GM23338 (cell line): ENCODE data around the gene VAV3. TPM values are rescaled to one million over a fixed set of nuclear protein-coding genes. Genes with fewer than 3 reads are reported as not detected.

Experiments
- ATAC-seq: fragments of 200-7000 bp; cut with Tn5 transposase; 3 replicates; pipeline ENCODE4 v1.9.1; 2020
- DNase-seq: peaks from one replicate; pipeline ENCODE4 v3.0.0-alpha.2; 2015; ENCODE audit warnings: low spot score
- H2AFZ ChIP-seq: fragments of 200-600 bp; sonication (generic); 2 replicates; pipeline ENCODE4 v1.8.0; 2016; ENCODE audit warnings: antibody characterized with exemption, mild to moderate bottlenecking, moderate library complexity
- H3F3A ChIP-seq: fragments of 200-600 bp; sonication (generic); replicated peaks from 2 replicates; pipeline ENCODE4 v1.8.0; 2017; ENCODE audit warnings: antibody characterized with exemption, mixed run types, low read depth
- H3K27ac ChIP-seq: fragments of 200-600 bp; sonication (generic); 2 replicates; pipeline ENCODE4 v1.6.1; 2016; ENCODE audit warnings: low read depth
- H3K27me3 ChIP-seq: fragments of 200-600 bp; sonication (generic); 2 replicates; pipeline ENCODE4 v1.8.0; 2016; ENCODE audit warnings: mild to moderate bottlenecking, mixed run types, moderate library complexity; ENCODE audit not compliant: insufficient read depth
- H3K36me3 ChIP-seq: fragments of 200-600 bp; sonication (generic); 2 replicates; pipeline ENCODE4 v1.8.0; 2016; ENCODE audit warnings: mild to moderate bottlenecking; ENCODE audit not compliant: insufficient read depth
- H3K4me1 ChIP-seq: fragments of 200-600 bp; sonication (generic); 2 replicates; pipeline ENCODE4 v1.8.0; 2016; ENCODE audit warnings: mild to moderate bottlenecking, moderate library complexity; ENCODE audit not compliant: insufficient read depth
- H3K4me2 ChIP-seq: fragments of 200-600 bp; sonication (generic); 2 replicates; pipeline ENCODE4 v1.7.1; 2017; ENCODE audit warnings: mixed run types
- H3K4me3 ChIP-seq: fragments of 200-600 bp; sonication (generic); 2 replicates; pipeline ENCODE4 v1.6.1; 2016; ENCODE audit warnings: mixed run types
- H3K79me2 ChIP-seq: fragments of 200-600 bp; sonication (generic); replicated peaks from 2 replicates; pipeline ENCODE4 v1.8.0; 2017; ENCODE audit warnings: mild to moderate bottlenecking; ENCODE audit not compliant: insufficient read depth
- H3K9me2 ChIP-seq: fragments of 200-600 bp; sonication (generic); 2 replicates; pipeline ENCODE4 v1.8.0; 2017; ENCODE audit not compliant: insufficient read depth
- H4K20me1 ChIP-seq: fragments of 200-600 bp; sonication (generic); replicated peaks from 2 replicates; pipeline ENCODE4 v1.8.0; 2017; ENCODE audit warnings: mild to moderate bottlenecking; ENCODE audit not compliant: insufficient read depth
- H3K27ac Mint-ChIP-seq: 2 replicates; pipeline ENCODE4 v1.8.0; 2020; ENCODE audit warnings: inconsistent platforms, mild to moderate bottlenecking, moderate library complexity, mixed read lengths
- H3K27me3 Mint-ChIP-seq: 3 replicates; pipeline ENCODE4 v1.8.0; 2022; ENCODE audit warnings: low read depth, mild to moderate bottlenecking, moderate library complexity, mixed read lengths, inconsistent platforms; ENCODE audit not compliant: insufficient read depth, poor library complexity
- H3K36me3 Mint-ChIP-seq: 3 replicates; pipeline ENCODE4 v1.8.0; 2021; ENCODE audit warnings: low read depth, mild to moderate bottlenecking, inconsistent platforms, moderate library complexity, mixed read lengths
- H3K4me1 Mint-ChIP-seq: 3 replicates; pipeline ENCODE4 v1.8.0; 2020; ENCODE audit warnings: mild to moderate bottlenecking, inconsistent platforms, mixed read lengths
- H3K4me3 Mint-ChIP-seq: 3 replicates; pipeline ENCODE4 v1.8.0; 2021; ENCODE audit warnings: moderate library complexity, mild to moderate bottlenecking, inconsistent platforms, mixed read lengths
- H3K9me3 Mint-ChIP-seq: 3 replicates; pipeline ENCODE4 v1.8.0; 2020; ENCODE audit warnings: moderate library complexity, mild to moderate bottlenecking, inconsistent platforms, mixed read lengths
- CREB1 ChIP-seq: fragments of 250-450 bp; sonication (Bioruptor Pico); IDR thresholded peaks from 2 replicates; pipeline ENCODE4 v1.5.0; 2020; ENCODE audit warnings: low read depth, mild to moderate bottlenecking, moderate library complexity
- ETS1 ChIP-seq: IDR thresholded peaks from 2 replicates; pipeline ENCODE4 v1.6.1; 2016; ENCODE audit warnings: antibody characterized with exemption
- EZH2 ChIP-seq: fragments of 200-600 bp; sonication (generic); IDR thresholded peaks from one replicate; pipeline ENCODE4 v1.8.0; 2017; ENCODE audit warnings: antibody characterized with exemption, mild to moderate bottlenecking, low read depth; ENCODE audit not compliant: unreplicated experiment
- EZH2phosphoT487 ChIP-seq: fragments of 200-600 bp; sonication (generic); IDR thresholded peaks from one replicate; pipeline ENCODE4 v1.8.1; 2018; ENCODE audit warnings: antibody characterized with exemption; ENCODE audit not compliant: unreplicated experiment
- JUNB ChIP-seq: IDR thresholded peaks from one replicate; pipeline ENCODE4 v1.6.1; 2016; ENCODE audit warnings: antibody characterized with exemption; ENCODE audit not compliant: unreplicated experiment
- NANOG ChIP-seq: IDR thresholded peaks from 2 replicates; pipeline ENCODE4 v1.6.1; 2016; ENCODE audit warnings: antibody characterized with exemption, borderline replicate concordance
- POLR2AphosphoS5 ChIP-seq: IDR thresholded peaks from 2 replicates; pipeline ENCODE4 v1.6.1; 2016; ENCODE audit warnings: antibody characterized with exemption, low read depth
- REST ChIP-seq: IDR thresholded peaks from one replicate; pipeline ENCODE4 v1.6.1; 2018; ENCODE audit warnings: antibody characterized with exemption; ENCODE audit not compliant: unreplicated experiment
- STAT1 ChIP-seq: IDR thresholded peaks from one replicate; pipeline ENCODE4 v1.6.1; 2016; ENCODE audit warnings: antibody characterized with exemption; ENCODE audit not compliant: unreplicated experiment
- ZNF114 ChIP-seq: fragments of 250-450 bp; sonication (Bioruptor Pico); IDR thresholded peaks from 2 replicates; pipeline ENCODE4 v1.5.0; 2020; ENCODE audit warnings: mild to moderate bottlenecking, moderate library complexity
- ZNF331 ChIP-seq: fragments of 250-450 bp; sonication (Bioruptor Pico); IDR thresholded peaks from 2 replicates; pipeline ENCODE4 v1.5.0; 2020; ENCODE audit warnings: low read depth, mild to moderate bottlenecking, moderate library complexity
- ZNF462 ChIP-seq: fragments of 250-450 bp; sonication (Bioruptor Pico); IDR thresholded peaks from 2 replicates; pipeline ENCODE4 v1.5.0; 2020; ENCODE audit warnings: mild to moderate bottlenecking, moderate library complexity
- polyA plus RNA-seq: library from polyadenylated mRNA; unstranded; fragments of >200 nt; fragmentation: Nextera tagmentation; extraction: Ambion mirVana; gene quantifications from 2 replicates; pipeline ENCODE4 v1.2.1, GENCODE V29; 2016
- total RNA-seq: library from RNA; depleted of rRNA; stranded (reverse); fragments of >200 nt; shearing (Covaris generic); gene quantifications from 2 replicates; pipeline ENCODE4 v1.2.3, GENCODE V29; 2014
- TF ChIP-seq, protein P1 (sequence below), 2 experiments: fragments of 200-600 bp in 1 of 2; sonication (generic) in 1 of 2; conservative IDR thresholded peaks; 2 replicates each; pipeline versions ENCODE4 v1.5.1 to v1.6.1; 2016 to 2017; ENCODE audit warnings: antibody characterized with exemption in 2 of 2, low read depth in 2 of 2, mild to moderate bottlenecking in 2 of 2, moderate library complexity in 1 of 2

VAV3 gene
- total and polyA plus RNA-seq, 2 experiments from 2014 or later: 3.0 to 11.3 TPM

- no peak for TF ChIP-seq STAT1
- no peak for TF ChIP-seq REST
- TF ChIP-seq EZH2phosphoT487: no peak
- TF ChIP-seq ZNF114 (CRISPR knock-in tag): no peak
- TF ChIP-seq, protein P1, sequence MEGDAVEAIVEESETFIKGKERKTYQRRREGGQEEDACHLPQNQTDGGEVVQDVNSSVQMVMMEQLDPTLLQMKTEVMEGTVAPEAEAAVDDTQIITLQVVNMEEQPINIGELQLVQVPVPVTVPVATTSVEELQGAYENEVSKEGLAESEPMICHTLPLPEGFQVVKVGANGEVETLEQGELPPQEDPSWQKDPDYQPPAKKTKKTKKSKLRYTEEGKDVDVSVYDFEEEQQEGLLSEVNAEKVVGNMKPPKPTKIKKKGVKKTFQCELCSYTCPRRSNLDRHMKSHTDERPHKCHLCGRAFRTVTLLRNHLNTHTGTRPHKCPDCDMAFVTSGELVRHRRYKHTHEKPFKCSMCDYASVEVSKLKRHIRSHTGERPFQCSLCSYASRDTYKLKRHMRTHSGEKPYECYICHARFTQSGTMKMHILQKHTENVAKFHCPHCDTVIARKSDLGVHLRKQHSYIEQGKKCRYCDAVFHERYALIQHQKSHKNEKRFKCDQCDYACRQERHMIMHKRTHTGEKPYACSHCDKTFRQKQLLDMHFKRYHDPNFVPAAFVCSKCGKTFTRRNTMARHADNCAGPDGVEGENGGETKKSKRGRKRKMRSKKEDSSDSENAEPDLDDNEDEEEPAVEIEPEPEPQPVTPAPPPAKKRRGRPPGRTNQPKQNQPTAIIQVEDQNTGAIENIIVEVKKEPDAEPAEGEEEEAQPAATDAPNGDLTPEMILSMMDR (conservative IDR thresholded peaks at IDR 0.05; ENCODE audit: low read depth in 2 of 2): no peak
- no peak for TF ChIP-seq ETS1
- no peak for TF ChIP-seq POLR2AphosphoS5
- no peak for TF ChIP-seq NANOG
- no peak for TF ChIP-seq EZH2
- no peak for TF ChIP-seq CREB1 (CRISPR knock-in tag)
- TF ChIP-seq JUNB: no peak
- no peak for TF ChIP-seq ZNF462 (CRISPR knock-in tag)
- TF ChIP-seq ZNF331 (CRISPR knock-in tag): no peak
These were observed 147.0 kb downstream of the VAV3 start for GRCh38 chr1:107817935-107818334.

More at GRCh38 chr1:107817935-107818334, 147.0 kb downstream of the VAV3 start:
- no peaks in the 10 kb centered on the region for H3K27me3 ChIP-seq
- no peaks in the 10 kb centered on the region for H3K36me3 Mint-ChIP-seq
- H2AFZ ChIP-seq: no peak overlapping the region
- ATAC-seq (no peak), DNase-seq (no peak)
- H3K79me2 ChIP-seq: no peaks in the 10 kb centered on the region
- peaks cover 6% of the 10 kb centered on the region; the same call in 1 of the 2 replicates for H3K4me1 ChIP-seq
- H3K36me3 ChIP-seq: no peaks in the 10 kb centered on the region
- H3K4me3 ChIP-seq: no peak overlapping the region
- H3F3A ChIP-seq: no peaks in the 10 kb centered on the region
- peaks cover 20% of the 10 kb centered on the region for H3K4me1 Mint-ChIP-seq
- no peak overlapping the region for H3K27ac ChIP-seq
- H3K4me2 ChIP-seq: no peak overlapping the region
- H3K27me3 Mint-ChIP-seq: no peaks in the 10 kb centered on the region
- no peaks in the 10 kb centered on the region for H4K20me1 ChIP-seq
- H3K27ac Mint-ChIP-seq: no peak overlapping the region; the same call in 1 of the 2 replicates
- no peaks in the 10 kb centered on the region; the same call in none of the 3 replicates for H3K9me3 Mint-ChIP-seq
- no peak overlapping the region for H3K4me3 Mint-ChIP-seq
- peaks cover 3% of the 10 kb centered on the region; the same call in 1 of the 2 replicates for H3K9me2 ChIP-seq
